HG03280 (cell line): ENCODE measurements around the gene LHX4.

ENCODE experiments used
- ATAC-seq: cut with Tn5 transposase; IDR thresholded peaks from one replicate; pipeline ENCODE4 v1.9.1; 2021; ENCODE audit warnings: mild to moderate bottlenecking, moderate library complexity; ENCODE audit not compliant: unreplicated experiment

The LHX4 gene

GRCh38 chr1:180241716-180242544 lies 11.9 kb downstream of the LHX4 start:
- no peak for ATAC-seq

GRCh38 chr1:180243517-180244221 lies 13.6 kb downstream of the LHX4 start:
- ATAC-seq: no peak

GRCh38 chr1:180244840-180245239 lies 14.8 kb downstream of the LHX4 start:
- no peak for ATAC-seq

- ATAC-seq: no peak
Measured at GRCh38 chr1:180246579-180246978, 16.5 kb downstream of the LHX4 start.

- no peak for ATAC-seq
Measured at GRCh38 chr1:180247061-180247460, 17.0 kb downstream of the LHX4 start.

GRCh38 chr1:180247580-180247979 lies 17.5 kb downstream of the LHX4 start:
- ATAC-seq: no peak

- ATAC-seq: no peak
Measured at GRCh38 chr1:180248176-180248575, 18.1 kb downstream of the LHX4 start.

GRCh38 chr1:180248731-180249681 lies 18.9 kb downstream of the LHX4 start:
- ATAC-seq: no peak

- no peak for ATAC-seq
Measured at GRCh38 chr1:180249725-180250498, 19.8 kb downstream of the LHX4 start.

- no peak for ATAC-seq
Measured at GRCh38 chr1:180250499-180250770, 20.4 kb downstream of the LHX4 start.

- no peak for ATAC-seq
Measured at GRCh38 chr1:180250883-180251509, 20.9 kb downstream of the LHX4 start.

GRCh38 chr1:180251526-180252305 lies 21.7 kb downstream of the LHX4 start:
- ATAC-seq: no peak

- ATAC-seq: peak; percentile 74
Measured at GRCh38 chr1:180252638-180253536, 22.8 kb downstream of the LHX4 start.

- ATAC-seq: no peak
Measured at GRCh38 chr1:180253585-180254495, 23.8 kb downstream of the LHX4 start.

- ATAC-seq: no peak
Measured at GRCh38 chr1:180254496-180254819, 24.4 kb downstream of the LHX4 start.

GRCh38 chr1:180254854-180255253 lies 24.8 kb downstream of the LHX4 start:
- no peak for ATAC-seq

GRCh38 chr1:180255536-180256340 lies 25.7 kb downstream of the LHX4 start:
- ATAC-seq: no peak
